HepG2 (cell line): ENCODE data around the gene LBR. TPM values are rescaled to one million over a fixed set of nuclear protein-coding genes. Genes with fewer than 3 reads are reported as not detected.

Source experiments
- ARID2 ChIP-seq: sonication (generic); formaldehyde crosslinking; IDR thresholded peaks from 2 replicates; pipeline ENCODE4 v1.8.1; 2022; ENCODE audit warnings: mild to moderate bottlenecking, missing genetic modification reagents, borderline replicate concordance
- ATF2 ChIP-seq: sonication (generic); formaldehyde crosslinking; IDR thresholded peaks from 2 replicates; pipeline ENCODE4 v1.4.0; 2020; ENCODE audit warnings: missing genetic modification reagents
- BCLAF1 ChIP-seq: fragments of 450-650 bp; IDR thresholded peaks from 2 replicates; pipeline ENCODE4 v1.6.1; 2017; ENCODE audit warnings: mild to moderate bottlenecking
- CBX1 ChIP-seq: IDR thresholded peaks from one replicate; pipeline ENCODE4 v1.6.1; 2016; ENCODE audit warnings: antibody characterized with exemption, low read depth
- DBP ChIP-seq: sonication (generic); formaldehyde crosslinking; IDR thresholded peaks from 2 replicates; pipeline ENCODE4 v1.4.0; 2020; ENCODE audit warnings: missing genetic modification reagents; ENCODE audit errors: not compliant biosample characterization
- EEA1 ChIP-seq: sonication (generic); formaldehyde crosslinking; IDR thresholded peaks from 2 replicates; pipeline ENCODE4 v1.5.1; 2020; ENCODE audit warnings: mild to moderate bottlenecking, missing genetic modification reagents, borderline replicate concordance
- GZF1 ChIP-seq: sonication (generic); formaldehyde crosslinking; IDR thresholded peaks from 2 replicates; pipeline ENCODE4 v1.5.1; 2020; ENCODE audit warnings: mild to moderate bottlenecking, missing genetic modification reagents
- HDAC6 ChIP-seq: fragments of 200-600 bp; sonication (generic); IDR thresholded peaks from 2 replicates; pipeline ENCODE4 v1.7.0; 2017; ENCODE audit warnings: mild to moderate bottlenecking, antibody characterized with exemption, low read length, low read depth
- HNRNPH1 ChIP-seq: fragments of 200-400 bp; formaldehyde crosslinking; optimal IDR thresholded peaks from 2 replicates; pipeline ENCODE3; 2017; ENCODE audit warnings: mild to moderate bottlenecking, low read depth, low read length
- HOXA5 ChIP-seq: sonication (generic); formaldehyde crosslinking; IDR thresholded peaks from 2 replicates; pipeline ENCODE4 v1.4.0; 2020; ENCODE audit warnings: missing genetic modification reagents
- ISL2 ChIP-seq: sonication (generic); formaldehyde crosslinking; IDR thresholded peaks from 2 replicates; pipeline ENCODE4 v1.5.0; 2020; ENCODE audit warnings: missing genetic modification reagents
- SALL1 ChIP-seq: sonication (generic); formaldehyde crosslinking; IDR thresholded peaks from 2 replicates; pipeline ENCODE4 v1.8.0; 2022; ENCODE audit warnings: mild to moderate bottlenecking, missing genetic modification reagents
- SAP130 ChIP-seq: IDR thresholded peaks from 2 replicates; pipeline ENCODE4 v1.6.1; 2016; ENCODE audit warnings: low read depth
- SP2 ChIP-seq: sonication (generic); formaldehyde crosslinking; IDR thresholded peaks from 2 replicates; pipeline ENCODE4 v1.5.1; 2020; ENCODE audit warnings: mild to moderate bottlenecking, missing genetic modification reagents
- TIGD3 ChIP-seq: sonication (generic); formaldehyde crosslinking; IDR thresholded peaks from 2 replicates; pipeline ENCODE4 v1.5.1; 2020; ENCODE audit warnings: mild to moderate bottlenecking, missing genetic modification reagents, borderline replicate concordance
- ZFP36 ChIP-seq: fragments of 150-350 bp; IDR thresholded peaks from 2 replicates; pipeline ENCODE4 v1.6.1; 2018; ENCODE audit warnings: borderline replicate concordance, low read length, low read depth; ENCODE audit not compliant: partially characterized antibody
- ZFP37 ChIP-seq: sonication (generic); formaldehyde crosslinking; IDR thresholded peaks from 2 replicates; pipeline ENCODE4 v1.4.0; 2020; ENCODE audit warnings: missing genetic modification reagents, borderline replicate concordance
- ZFP41 ChIP-seq: sonication (generic); formaldehyde crosslinking; IDR thresholded peaks from 2 replicates; pipeline ENCODE4 v1.4.0; 2020; ENCODE audit warnings: mild to moderate bottlenecking, missing genetic modification reagents, borderline replicate concordance
- ZNF552 ChIP-seq: sonication (generic); formaldehyde crosslinking; IDR thresholded peaks from 2 replicates; pipeline ENCODE4 v1.9.0; 2022; ENCODE audit warnings: missing genetic modification reagents, mild to moderate bottlenecking, borderline replicate concordance
- ZNF616 ChIP-seq: sonication (generic); formaldehyde crosslinking; IDR thresholded peaks from 2 replicates; pipeline ENCODE4 v1.5.0; 2020; ENCODE audit warnings: low read depth, mild to moderate bottlenecking, missing genetic modification reagents
- ZNF709 ChIP-seq: sonication (generic); formaldehyde crosslinking; IDR thresholded peaks from 2 replicates; pipeline ENCODE4 v1.5.0; 2020; ENCODE audit warnings: mild to moderate bottlenecking, missing genetic modification reagents
- ZNF83 ChIP-seq: sonication (generic); formaldehyde crosslinking; IDR thresholded peaks from 2 replicates; pipeline ENCODE4 v1.4.0; 2020; ENCODE audit warnings: missing genetic modification reagents, mild to moderate bottlenecking, borderline replicate concordance
- polyA plus RNA-seq, 8 experiments: library from polyadenylated mRNA; depleted of rRNA in 3 of 8; stranded (reverse) in 7 of 8; unstranded in 1 of 8; fragments of >200 nt; fragmentation: Illumina TruSeq in 4 of 8; extraction: Trizol in 4 of 8; gene quantifications; 2 replicates each; pipeline versions ENCODE4 v1.2.1 to v1.2.3, GENCODE V29; 2011 to 2016; ENCODE audit warnings: low read depth in 4 of 8, missing spikeins in 1 of 8, mixed read lengths in 1 of 8; ENCODE audit not compliant: insufficient read depth in 1 of 8
- total RNA-seq, 5 experiments: library from RNA; depleted of rRNA; stranded (reverse); fragments of >200 nt; fragmentation: Illumina TruSeq; extraction: Trizol; gene quantifications; 2 replicates each; pipeline ENCODE4 v1.2.3, GENCODE V29; 2016; ENCODE audit warnings: low read depth in 1 of 5

Gene LBR
- total and polyA plus RNA-seq, 2 of the 13 experiments (the other 11 are each of a cell fraction or from before 2014, with no cell fraction given), result 38.9 to 76.7 TPM

- TF ChIP-seq HOXA5 (CRISPR knock-in tag), result 0 out of 2 replicates have a peak, but pooled peaks have one; percentile 25
- no peak for TF ChIP-seq DBP (CRISPR knock-in tag)
- TF ChIP-seq ZFP36, result no peak
- TF ChIP-seq SALL1 (CRISPR knock-in tag), result peak; percentile 92
- TF ChIP-seq CBX1, result no peak
- peak; percentile 40; the same call in 1 of the 2 replicates for TF ChIP-seq ISL2
- TF ChIP-seq ATF2 (CRISPR knock-in tag), result peak; percentile 60; the same call in 1 of the 2 replicates
- TF ChIP-seq SAP130, result peak; percentile 42; the same call in 1 of the 2 replicates
- TF ChIP-seq TIGD3 (CRISPR knock-in tag), result no peak
- no peak for TF ChIP-seq GZF1 (CRISPR knock-in tag)
- TF ChIP-seq EEA1 (CRISPR knock-in tag), result no peak
- no peak for TF ChIP-seq SP2 (CRISPR knock-in tag)
- TF ChIP-seq ZFP41 (CRISPR knock-in tag), result no peak
- 0 out of 2 replicates have a peak, but pooled peaks have one; percentile 46 for TF ChIP-seq ZNF552 (CRISPR knock-in tag)
- no peak for TF ChIP-seq HNRNPH1
- TF ChIP-seq BCLAF1, result no peak
- no peak for TF ChIP-seq ZNF616 (CRISPR knock-in tag)
- no peak for TF ChIP-seq HDAC6
- TF ChIP-seq ARID2 (CRISPR knock-in tag), result peak; percentile 86; the same call in 1 of the 2 replicates
- no peak for TF ChIP-seq ZNF83 (CRISPR knock-in tag)
- TF ChIP-seq ZFP37 (CRISPR knock-in tag), result no peak
- TF ChIP-seq ZNF709, result no peak
Observed at GRCh38 chr1:225474986-225475820, 47.4 kb upstream of the LBR start (continued).
